ENCODE data around the gene PNPLA6. TPM values are rescaled to one million over a fixed set of nuclear protein-coding genes. Genes with fewer than 3 reads are reported as not detected.

The PNPLA6 gene
- total RNA-seq, 2 experiments from 2014 or later: 79.2 to 90.3 TPM

DNA sequence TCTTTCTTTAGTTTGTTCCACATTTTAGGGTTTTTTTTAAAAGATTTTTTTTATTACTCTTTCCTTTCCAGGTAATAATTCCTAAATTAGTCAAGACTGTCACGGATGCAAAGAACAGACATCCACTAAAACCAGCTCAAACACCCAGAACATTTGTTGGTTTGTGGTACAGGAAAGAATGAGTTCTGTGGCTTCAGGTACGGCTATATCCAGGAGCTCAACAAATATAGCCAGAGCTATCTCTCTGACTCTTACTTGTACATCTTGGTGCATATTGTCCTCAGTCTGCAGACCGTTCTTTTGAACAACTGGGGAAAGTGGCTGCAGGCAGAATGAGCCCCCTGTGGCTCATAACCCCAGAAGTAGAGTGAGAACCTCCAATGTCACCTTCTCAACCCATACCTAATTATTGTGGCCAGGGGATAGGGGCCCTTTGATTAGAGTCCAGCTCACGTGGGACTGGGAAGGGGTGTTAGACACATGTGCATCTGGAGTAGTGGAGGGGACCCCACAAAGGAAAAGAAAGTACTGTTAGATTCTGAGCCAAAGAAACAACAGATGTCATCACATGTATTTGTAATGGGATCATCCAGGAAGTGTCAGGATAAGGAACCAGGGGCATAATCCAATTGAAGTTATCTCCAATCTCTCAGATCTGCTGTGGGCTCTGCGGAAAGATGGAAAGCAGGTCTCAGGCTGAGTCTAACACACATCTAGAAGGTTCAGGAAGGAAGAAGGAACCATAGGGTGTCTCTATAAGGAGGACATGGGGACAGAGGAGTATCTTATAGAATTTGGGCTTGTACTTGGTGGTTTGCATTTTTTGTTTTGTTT, 21.5 kb upstream of the PNPLA6 start:
- ATAC-seq: no peak
- ChIA-PET CTCF (no interaction called here), POLR2A (interaction anchor here (1.5 kb wide), 1 partner anchor 11 kb away, joined by 5 read pairs; no protein-coding TSS in a partner anchor)
- H3K4me1 Mint-ChIP-seq (ENCODE audit: low read depth): peaks cover 8% of the 10 kb centered on the region
- intact Hi-C loops (cut with micrococcal nuclease): no loop called here
- no peak overlapping the region for H3K4me3 Mint-ChIP-seq
- H3K27ac Mint-ChIP-seq: no peak overlapping the region
- H3K27me3 Mint-ChIP-seq: peaks cover 9% of the 10 kb centered on the region
- TF ChIP-seq, protein P1, sequence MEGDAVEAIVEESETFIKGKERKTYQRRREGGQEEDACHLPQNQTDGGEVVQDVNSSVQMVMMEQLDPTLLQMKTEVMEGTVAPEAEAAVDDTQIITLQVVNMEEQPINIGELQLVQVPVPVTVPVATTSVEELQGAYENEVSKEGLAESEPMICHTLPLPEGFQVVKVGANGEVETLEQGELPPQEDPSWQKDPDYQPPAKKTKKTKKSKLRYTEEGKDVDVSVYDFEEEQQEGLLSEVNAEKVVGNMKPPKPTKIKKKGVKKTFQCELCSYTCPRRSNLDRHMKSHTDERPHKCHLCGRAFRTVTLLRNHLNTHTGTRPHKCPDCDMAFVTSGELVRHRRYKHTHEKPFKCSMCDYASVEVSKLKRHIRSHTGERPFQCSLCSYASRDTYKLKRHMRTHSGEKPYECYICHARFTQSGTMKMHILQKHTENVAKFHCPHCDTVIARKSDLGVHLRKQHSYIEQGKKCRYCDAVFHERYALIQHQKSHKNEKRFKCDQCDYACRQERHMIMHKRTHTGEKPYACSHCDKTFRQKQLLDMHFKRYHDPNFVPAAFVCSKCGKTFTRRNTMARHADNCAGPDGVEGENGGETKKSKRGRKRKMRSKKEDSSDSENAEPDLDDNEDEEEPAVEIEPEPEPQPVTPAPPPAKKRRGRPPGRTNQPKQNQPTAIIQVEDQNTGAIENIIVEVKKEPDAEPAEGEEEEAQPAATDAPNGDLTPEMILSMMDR (IDR thresholded peaks at IDR 0.05): no peak
- no peaks in the 10 kb centered on the region for H3K36me3 Mint-ChIP-seq (ENCODE audit: low read depth)
- no peak for DNase-seq
- no peaks in the 10 kb centered on the region for H3K9me3 Mint-ChIP-seq

DNA sequence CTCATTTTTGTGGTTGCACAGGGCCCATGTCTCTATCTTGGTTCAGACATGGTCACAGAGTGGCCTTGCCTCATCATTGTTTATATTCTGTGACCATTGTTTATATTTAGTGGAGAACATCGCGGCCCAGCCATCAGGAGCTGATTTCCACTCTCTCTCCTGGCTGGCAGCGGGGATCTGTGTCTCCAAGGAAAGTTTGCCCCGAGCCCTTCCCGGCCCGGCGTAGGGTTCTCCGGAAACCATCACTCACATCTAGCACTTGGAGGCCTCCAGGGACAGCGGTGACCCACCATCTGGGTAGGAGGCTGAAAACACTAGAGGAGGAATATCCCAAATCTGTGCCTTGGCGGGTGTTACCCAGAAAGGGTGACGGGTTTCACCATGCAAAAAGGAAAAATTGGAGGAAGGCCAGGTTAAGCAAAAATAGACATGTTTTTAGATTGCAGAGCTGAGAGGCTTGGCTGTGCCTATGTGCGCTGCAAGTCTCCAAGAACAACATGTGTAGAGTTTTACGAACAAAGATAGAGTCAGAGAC, 20.3 kb upstream of the PNPLA6 start:
- H3K4me3 Mint-ChIP-seq: peak overlapping the region; percentile 83
- H3K27ac Mint-ChIP-seq: peak overlapping the region; percentile 87
- H3K9me3 Mint-ChIP-seq: no peaks in the 10 kb centered on the region
- TF ChIP-seq, protein P1 (IDR thresholded peaks at IDR 0.05): no peak
- no peaks in the 10 kb centered on the region for H3K36me3 Mint-ChIP-seq (ENCODE audit: low read depth)
- intact Hi-C loops (cut with micrococcal nuclease): no loop called here
- peaks cover 9% of the 10 kb centered on the region for H3K27me3 Mint-ChIP-seq
- ATAC-seq (no peak), DNase-seq (no peak)
- ChIA-PET CTCF (interaction anchor here (1.3 kb wide), 1 partner anchor 18 kb away, joined by 4 read pairs; a partner anchor contains a TSS), POLR2A (interaction anchor here (1.0 kb wide), 1 partner anchor 18 kb away, joined by 3 read pairs; a partner anchor contains a TSS)
- peaks cover 8% of the 10 kb centered on the region for H3K4me1 Mint-ChIP-seq (ENCODE audit: low read depth)

DNA sequence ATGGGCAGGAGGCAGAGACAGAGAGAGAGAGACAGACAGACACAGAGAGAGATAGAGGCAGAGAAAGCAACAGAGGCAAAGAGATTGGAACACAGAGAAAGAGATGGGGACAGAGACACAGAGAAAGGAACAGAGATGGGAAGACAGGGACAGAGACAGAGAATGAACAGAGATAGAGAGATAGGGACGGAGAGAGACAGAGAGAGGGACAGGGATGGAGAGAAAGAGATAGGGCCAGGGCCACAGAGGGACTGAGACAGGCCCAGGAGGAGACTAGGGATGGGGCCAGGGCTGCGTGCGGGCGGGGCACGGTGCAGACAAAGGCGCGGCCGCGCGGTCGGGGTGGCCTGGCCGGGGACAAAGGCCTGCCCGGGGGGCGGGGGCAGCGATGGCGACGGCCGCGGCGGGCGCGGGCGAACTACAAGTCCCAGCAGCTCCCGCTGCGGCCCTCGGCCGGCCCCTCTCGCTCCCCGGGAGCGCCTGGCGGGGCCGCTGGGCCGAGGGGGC, 19.8 kb upstream of the PNPLA6 start, which contains the start of gene ZNF358:
ZNF358 (plus strand) TSS at position 459 of the 507 bp plus-strand sequence. CDS start 3,140 bp downstream, outside the sequence.
- H3K4me3 Mint-ChIP-seq: peak within 1 kb of the TSS; percentile 83
- no peaks in the 10 kb centered on the region for H3K9me3 Mint-ChIP-seq
- peaks cover 9% of the 10 kb centered on the region for H3K27me3 Mint-ChIP-seq
- CTCF ChIA-PET: interaction anchor here (1.0 to 1.3 kb wide), 2 partner anchors 19 to 89 kb away, joined by 3 to 4 read pairs; a partner anchor contains a TSS
- DNase-seq: peak; percentile 69
- H3K4me1 Mint-ChIP-seq (ENCODE audit: low read depth): peaks cover 8% of the 10 kb centered on the region
- intact Hi-C loops (cut with micrococcal nuclease): no loop called here
- TF ChIP-seq, protein P1 (IDR thresholded peaks at IDR 0.05): no peak
- ATAC-seq: peak; percentile 97
- H3K27ac Mint-ChIP-seq: peak within 1 kb of the TSS; percentile 87
- POLR2A ChIA-PET: interaction anchor here (1.0 kb wide), 1 partner anchor 19 kb away, joined by 3 read pairs; a partner anchor contains a TSS
- no peaks in the 10 kb centered on the region for H3K36me3 Mint-ChIP-seq (ENCODE audit: low read depth)

DNA sequence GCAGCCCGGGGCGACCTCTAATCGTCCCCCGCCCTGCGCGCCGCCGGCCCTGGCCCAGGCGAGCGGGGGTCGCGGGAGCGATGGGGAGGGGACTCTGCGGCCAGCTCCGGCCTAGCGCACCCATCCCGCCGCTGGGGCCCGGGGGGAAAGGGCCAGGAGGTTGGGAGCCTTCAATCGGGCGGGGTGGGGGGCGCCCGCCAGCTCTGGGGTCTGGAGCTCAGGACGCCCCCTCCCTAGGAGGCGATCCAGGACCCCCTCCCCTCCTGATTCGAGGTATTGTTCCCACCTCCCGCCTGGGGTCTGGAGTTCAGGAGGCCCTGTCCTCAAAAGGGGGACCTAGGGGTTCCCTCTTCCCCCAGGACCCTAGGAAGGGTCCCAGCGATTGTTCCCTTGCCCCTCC, 19.2 kb upstream of the PNPLA6 start:
- intact Hi-C loops (cut with micrococcal nuclease): no loop called here
- TF ChIP-seq, protein P1 (IDR thresholded peaks at IDR 0.05): no peak
- ATAC-seq: peak; percentile 17
- CTCF ChIA-PET: interaction anchor here (1.0 to 1.3 kb wide), 2 partner anchors 19 to 89 kb away, joined by 3 to 4 read pairs; a partner anchor contains a TSS
- peaks cover 8% of the 10 kb centered on the region for H3K4me1 Mint-ChIP-seq (ENCODE audit: low read depth)
- peak overlapping the region; percentile 63 for H3K27ac Mint-ChIP-seq
- DNase-seq: no peak
- POLR2A ChIA-PET: interaction anchor here (0.6 to 1.0 kb wide), 3 partner anchors 11 to 19 kb away, joined by 3 read pairs; a partner anchor contains a TSS
- no peaks in the 10 kb centered on the region for H3K36me3 Mint-ChIP-seq (ENCODE audit: low read depth)
- peak overlapping the region; percentile 70 for H3K4me3 Mint-ChIP-seq
- no peaks in the 10 kb centered on the region for H3K9me3 Mint-ChIP-seq
- peaks cover 9% of the 10 kb centered on the region for H3K27me3 Mint-ChIP-seq

Measured in activated CD8-positive, alpha-beta T cell treated with anti-CD3 and anti-CD28 coated beads for 36 hours (primary cell).